Activated CD8-positive, alpha-beta memory T cell treated with anti-CD3 and anti-CD28 coated beads for 48 hours (primary cell): ENCODE results near the gene GTF2IRD1.
"Not testable (repeated sequence)": the region's sequence is repeated elsewhere in the genome, so short reads cannot be mapped to it uniquely, and the experiment has no call there.

Experiments used
- DNase-seq, 3 experiments: peaks; one replicate each; pipeline ENCODE4 v3.0.0-alpha.2; 2020; ENCODE audit warnings: low read depth in 2 of 3, low spot score in 2 of 3

Gene GTF2IRD1

GRCh38 chr7:74507538-74508319 is 54.0 kb downstream of the GTF2IRD1 start:
- DNase-seq: no peak

GRCh38 chr7:74509453-74509852 is 55.7 kb downstream of the GTF2IRD1 start:
- not testable (repeated sequence) for DNase-seq

- no peak for DNase-seq
These were observed 57.6 kb downstream of the GTF2IRD1 start for GRCh38 chr7:74511345-74511744.

- DNase-seq: no peak
These were observed 59.1 kb downstream of the GTF2IRD1 start for GRCh38 chr7:74512762-74513161.

- DNase-seq: no peak
These were observed 60.5 kb downstream of the GTF2IRD1 start for GRCh38 chr7:74514131-74514591.

- DNase-seq: no peak
These were observed 61.6 kb downstream of the GTF2IRD1 start for GRCh38 chr7:74515276-74515675.

GRCh38 chr7:74516214-74516613 is 62.5 kb downstream of the GTF2IRD1 start:
- no peak for DNase-seq

GRCh38 chr7:74518041-74518440 is 64.3 kb downstream of the GTF2IRD1 start:
- DNase-seq: no peak

GRCh38 chr7:74518654-74519053 is 64.9 kb downstream of the GTF2IRD1 start:
- no peak for DNase-seq

GRCh38 chr7:74519395-74519794 is 65.7 kb downstream of the GTF2IRD1 start:
- no peak for DNase-seq

GRCh38 chr7:74521855-74522254 is 68.1 kb downstream of the GTF2IRD1 start:
- no peak for DNase-seq

GRCh38 chr7:74522281-74522905 is 68.7 kb downstream of the GTF2IRD1 start:
- no peak for DNase-seq

GRCh38 chr7:74523015-74523414 is 69.3 kb downstream of the GTF2IRD1 start:
- no peak for DNase-seq

GRCh38 chr7:74525140-74525539 is 71.4 kb downstream of the GTF2IRD1 start:
- DNase-seq: no peak

GRCh38 chr7:74525881-74526280 is 72.2 kb downstream of the GTF2IRD1 start:
- no peak for DNase-seq

- no peak for DNase-seq
These were observed 73.1 kb downstream of the GTF2IRD1 start for GRCh38 chr7:74526780-74527179.

GRCh38 chr7:74527842-74528241 is 74.1 kb downstream of the GTF2IRD1 start:
- no peak for DNase-seq

- DNase-seq: not testable (repeated sequence)
These were observed 75.1 kb downstream of the GTF2IRD1 start for GRCh38 chr7:74528773-74529172.

- no peak for DNase-seq
These were observed 82.2 kb downstream of the GTF2IRD1 start for GRCh38 chr7:74535951-74536356.

- not testable (repeated sequence) for DNase-seq
These were observed 88.2 kb downstream of the GTF2IRD1 start for GRCh38 chr7:74541937-74542336.

- no peak for DNase-seq
These were observed 88.9 kb downstream of the GTF2IRD1 start for GRCh38 chr7:74542558-74543117.
